Stimulated activated naive CD8-positive, alpha-beta T cell treated with anti-CD3 and anti-CD28 coated beads, Interleukin-15, Interleukin-2, amounts not matched to agents 100 ng/mL and 50 ng/mL, for 24 hours (primary cell): Measurements from ENCODE around the gene SOWAHC.
A peak's percentile ranks its signal among the peaks of the same experiment; 100 is the strongest.
"Not testable (repeated sequence)": the region's sequence is repeated elsewhere in the genome, so short reads cannot be mapped to it uniquely, and the experiment has no call there.

Source experiments
- H3K27ac Mint-ChIP-seq: one replicate; pipeline ENCODE4 v1.8.0; 2021; ENCODE audit warnings: mild to moderate bottlenecking, mixed read lengths
- H3K27me3 Mint-ChIP-seq: one replicate; pipeline ENCODE4 v1.8.0; 2021; ENCODE audit warnings: mixed read lengths
- H3K36me3 Mint-ChIP-seq: one replicate; pipeline ENCODE4 v1.8.0; 2021; ENCODE audit warnings: low read depth, mixed read lengths
- H3K4me1 Mint-ChIP-seq: one replicate; pipeline ENCODE4 v1.8.0; 2021; ENCODE audit warnings: low read depth, mixed read lengths
- H3K4me3 Mint-ChIP-seq: one replicate; pipeline ENCODE4 v1.8.0; 2021; ENCODE audit warnings: mild to moderate bottlenecking, mixed read lengths
- H3K9me3 Mint-ChIP-seq: one replicate; pipeline ENCODE4 v1.8.0; 2021; ENCODE audit warnings: mixed read lengths

SOWAHC gene

DNA sequence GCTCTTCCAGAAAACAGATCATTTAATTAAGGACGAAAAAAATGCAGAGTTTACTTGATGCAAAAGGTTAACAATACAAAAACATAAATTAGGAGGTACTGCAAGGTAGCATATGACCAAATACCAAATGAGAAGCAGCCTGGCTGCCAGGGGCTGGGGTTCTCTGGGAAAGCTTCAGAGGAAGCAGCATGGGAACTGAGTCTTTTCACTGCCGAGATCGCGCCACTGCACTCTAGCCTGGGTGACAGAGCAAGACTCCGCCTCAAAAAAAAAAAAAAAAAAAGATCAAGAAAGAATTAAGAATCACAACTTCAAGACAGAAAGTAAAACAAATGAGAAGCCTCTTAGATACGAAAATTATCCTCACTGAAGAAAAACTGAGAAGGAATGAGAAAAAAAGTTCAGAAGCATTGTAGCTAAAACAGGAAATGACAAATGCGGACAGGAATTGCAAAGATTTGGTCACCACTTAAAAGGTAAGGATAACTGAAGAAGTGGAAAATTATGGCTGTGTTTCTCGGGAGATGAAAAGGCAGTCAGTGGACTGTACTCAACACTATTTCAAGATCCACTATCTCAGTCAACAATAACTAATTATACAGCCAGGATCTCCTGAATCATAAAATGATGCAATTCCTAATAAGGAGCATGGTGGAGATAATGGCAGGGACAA, 4.7 kb upstream of the SOWAHC start:
- no peak overlapping the region for H3K27ac Mint-ChIP-seq
- peaks cover 14% of the 10 kb centered on the region for H3K4me1 Mint-ChIP-seq
- no peaks in the 10 kb centered on the region for H3K9me3 Mint-ChIP-seq
- H3K27me3 Mint-ChIP-seq: peaks cover 75% of the 10 kb centered on the region
- H3K4me3 Mint-ChIP-seq: peak overlapping the region; percentile 32
- H3K36me3 Mint-ChIP-seq: no peaks in the 10 kb centered on the region

- peaks cover 73% of the 10 kb centered on the region for H3K27me3 Mint-ChIP-seq
- H3K4me1 Mint-ChIP-seq: peaks cover 14% of the 10 kb centered on the region
- H3K27ac Mint-ChIP-seq: no peak overlapping the region
- no peak overlapping the region for H3K4me3 Mint-ChIP-seq
- H3K36me3 Mint-ChIP-seq: no peaks in the 10 kb centered on the region
- no peaks in the 10 kb centered on the region for H3K9me3 Mint-ChIP-seq
Observed at GRCh38 chr2:109611467-109612095, 2.6 kb upstream of the SOWAHC start.

DNA sequence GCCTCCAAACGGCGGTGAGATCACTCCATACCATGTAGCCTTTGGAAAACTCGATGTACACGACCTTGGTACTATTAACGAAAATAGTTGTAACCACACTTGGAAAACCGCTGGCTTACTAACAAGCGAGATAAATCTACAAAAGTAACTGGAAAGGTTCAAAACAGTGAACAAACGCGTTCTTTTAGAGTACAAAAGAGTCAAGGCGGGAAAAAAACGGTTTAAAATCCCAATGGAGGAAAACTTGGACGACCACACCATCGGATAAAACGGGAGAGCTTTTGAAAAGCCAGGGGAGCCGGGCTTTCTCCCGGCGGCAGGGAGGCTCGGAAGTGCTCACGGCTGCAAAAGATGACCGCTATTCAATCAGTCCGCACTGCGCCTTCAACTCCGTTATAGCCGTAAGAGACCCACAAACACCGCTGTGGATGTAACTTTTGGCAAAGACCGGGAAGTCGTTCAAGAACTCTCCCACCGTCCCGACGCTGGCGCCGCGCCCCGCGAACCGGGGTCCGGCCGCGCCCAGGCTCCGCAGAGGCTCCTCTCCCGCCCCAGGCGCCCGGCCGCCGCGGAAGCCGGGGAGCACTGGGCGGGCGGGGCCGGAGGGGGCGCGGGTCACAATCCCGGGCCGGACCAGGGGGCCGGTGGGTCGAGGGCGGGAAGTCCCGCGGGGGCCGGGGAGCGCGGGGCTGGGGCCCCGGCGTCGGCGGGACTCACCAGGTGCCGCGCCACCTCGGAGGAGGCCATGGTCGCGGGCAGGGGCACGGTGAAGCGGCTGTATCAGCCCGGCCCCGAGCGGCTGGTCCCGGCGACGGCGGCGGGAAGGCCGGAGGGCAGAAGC, 863 bp upstream of the SOWAHC start:
- Mint-ChIP-seq H3K9me3 (no peaks in the 10 kb centered on the region), H3K36me3 (no peaks in the 10 kb centered on the region), H3K4me1 (peaks cover 14% of the 10 kb centered on the region), H3K27me3 (peaks cover 75% of the 10 kb centered on the region), H3K27ac (no peak overlapping the region), H3K4me3 (peak overlapping the region; percentile 84)

DNA sequence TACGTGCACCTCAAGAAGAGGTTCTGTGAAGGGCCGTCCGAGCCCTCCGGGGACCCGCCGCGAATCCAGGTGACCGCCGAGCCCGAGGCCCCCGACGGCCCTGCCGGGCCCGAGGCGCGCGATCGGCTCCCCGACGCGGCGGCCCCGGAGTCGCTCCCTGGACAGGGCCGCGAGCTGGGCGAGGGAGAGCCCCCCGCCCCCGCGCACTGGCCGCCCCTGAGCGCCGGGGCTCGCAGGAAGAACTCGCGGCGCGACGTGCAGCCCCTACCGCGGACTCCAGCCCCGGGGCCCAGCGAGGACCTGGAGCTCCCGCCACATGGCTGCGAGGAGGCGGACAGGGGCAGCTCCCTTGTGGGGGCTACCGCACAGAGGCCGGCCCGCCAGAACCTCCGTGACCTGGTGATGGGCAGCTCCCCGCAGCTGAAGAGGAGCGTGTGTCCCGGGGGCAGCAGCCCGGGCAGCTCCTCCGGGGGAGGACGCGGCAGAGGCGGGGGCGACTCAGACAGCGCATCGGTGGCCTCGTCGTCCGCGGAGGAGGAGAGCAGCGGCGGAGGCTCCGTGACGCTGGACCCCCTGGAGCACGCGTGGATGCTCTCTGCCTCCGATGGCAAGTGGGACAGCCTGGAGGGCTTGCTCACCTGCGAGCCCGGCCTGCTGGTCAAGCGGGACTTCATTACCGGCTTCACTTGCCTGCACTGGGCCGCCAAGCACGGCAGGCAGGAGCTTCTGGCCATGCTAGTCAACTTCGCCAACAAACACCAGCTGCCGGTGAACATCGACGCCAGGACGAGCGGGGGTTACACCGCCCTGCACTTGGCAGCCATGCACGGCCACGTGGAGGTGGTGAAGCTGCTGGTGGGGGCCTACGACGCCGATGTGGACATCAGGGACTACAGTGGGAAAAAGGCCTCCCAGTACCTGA, 812 bp downstream of the SOWAHC start:
- Mint-ChIP-seq H3K36me3 (no peaks in the 10 kb centered on the region), H3K4me3 (no peak overlapping the region), H3K4me1 (peaks cover 8% of the 10 kb centered on the region), H3K27ac (no peak overlapping the region), H3K9me3 (no peaks in the 10 kb centered on the region), H3K27me3 (peaks cover 77% of the 10 kb centered on the region)

GRCh38 chr2:109615637-109616144, 1.5 kb downstream of the SOWAHC start:
- no peak overlapping the region for H3K27ac Mint-ChIP-seq
- no peaks in the 10 kb centered on the region for H3K9me3 Mint-ChIP-seq
- H3K27me3 Mint-ChIP-seq: peaks cover 73% of the 10 kb centered on the region
- H3K36me3 Mint-ChIP-seq: no peaks in the 10 kb centered on the region
- H3K4me1 Mint-ChIP-seq: peaks cover 8% of the 10 kb centered on the region
- peak overlapping the region; percentile 55 for H3K4me3 Mint-ChIP-seq

DNA sequence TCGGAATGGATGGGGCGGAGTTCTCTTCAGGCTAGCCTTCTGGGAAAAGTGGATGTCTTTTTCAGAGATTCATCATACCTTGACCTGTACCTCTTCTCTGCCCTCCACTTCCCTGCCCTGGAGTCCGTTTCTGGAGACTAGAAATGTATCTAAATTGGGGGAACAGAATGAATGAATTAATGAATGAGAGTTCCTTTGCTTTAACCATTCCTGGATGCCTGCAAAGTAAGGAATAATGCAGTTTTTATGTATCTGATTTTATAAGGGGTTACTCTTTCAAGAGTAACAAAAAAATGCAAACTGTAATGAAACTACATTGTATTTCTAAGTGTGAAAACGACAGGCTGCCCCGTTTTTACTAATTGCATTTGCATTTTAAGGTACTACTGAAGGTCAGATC, 2.0 kb downstream of the SOWAHC start:
- H3K9me3 Mint-ChIP-seq: no peaks in the 10 kb centered on the region
- H3K4me1 Mint-ChIP-seq: peaks cover 8% of the 10 kb centered on the region
- peaks cover 68% of the 10 kb centered on the region for H3K27me3 Mint-ChIP-seq
- no peaks in the 10 kb centered on the region for H3K36me3 Mint-ChIP-seq
- H3K27ac Mint-ChIP-seq: no peak overlapping the region
- no peak overlapping the region for H3K4me3 Mint-ChIP-seq

DNA sequence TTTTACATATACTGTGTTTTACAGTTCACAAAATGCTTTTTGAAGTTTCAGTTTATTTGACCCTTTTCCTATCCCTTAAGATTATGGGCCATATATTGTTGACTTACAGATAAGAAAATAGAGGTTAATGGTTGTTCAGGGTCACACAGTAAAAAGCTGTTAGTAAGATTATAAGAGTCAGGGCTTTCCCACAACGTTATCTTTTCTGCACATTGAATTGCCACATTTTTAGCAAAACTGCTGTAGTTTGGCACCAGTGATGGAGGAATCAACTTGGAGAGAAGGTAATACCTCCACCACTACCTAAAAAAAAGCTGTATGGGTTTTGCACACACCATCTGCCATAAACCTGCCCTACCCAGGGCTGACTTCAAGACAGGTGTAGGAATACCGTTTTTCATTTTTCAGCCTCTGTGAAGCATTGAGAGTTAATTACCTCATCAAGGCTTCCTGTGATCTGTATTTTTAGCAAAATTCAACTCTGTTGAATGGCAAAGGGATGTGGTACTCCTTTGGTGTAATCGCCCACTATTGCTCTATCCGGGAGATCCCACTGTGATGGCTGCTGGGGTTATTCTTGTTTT, 5.0 kb downstream of the SOWAHC start:
- Mint-ChIP-seq H3K4me3 (no peak overlapping the region), H3K27me3 (peaks cover 61% of the 10 kb centered on the region), H3K36me3 (no peaks in the 10 kb centered on the region), H3K4me1 (no peaks in the 10 kb centered on the region), H3K27ac (no peak overlapping the region), H3K9me3 (no peaks in the 10 kb centered on the region)

DNA sequence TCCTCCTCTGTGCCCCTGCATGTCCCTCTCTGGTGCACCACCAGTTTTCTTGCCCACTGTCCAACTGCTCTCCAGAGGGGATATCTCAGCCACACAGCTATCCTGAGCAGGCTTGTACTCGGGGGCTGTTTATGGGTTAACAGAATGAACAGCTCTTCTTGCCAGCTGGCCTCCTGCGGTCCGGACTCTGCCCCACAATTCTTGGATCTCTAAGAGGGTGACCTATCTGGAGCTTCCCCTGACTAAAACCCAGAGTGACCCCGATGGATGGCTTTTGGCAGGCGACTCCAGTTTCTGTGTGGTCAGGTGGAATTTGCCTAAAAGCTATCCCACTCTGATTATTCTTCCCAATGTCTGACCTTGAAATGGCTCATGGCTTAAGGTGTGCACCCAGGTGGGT, 9.1 kb downstream of the SOWAHC start:
- no peaks in the 10 kb centered on the region for H3K4me1 Mint-ChIP-seq
- H3K4me3 Mint-ChIP-seq: no peak overlapping the region
- H3K36me3 Mint-ChIP-seq: no peaks in the 10 kb centered on the region
- peaks cover 42% of the 10 kb centered on the region for H3K27me3 Mint-ChIP-seq
- H3K27ac Mint-ChIP-seq: no peak overlapping the region
- no peaks in the 10 kb centered on the region for H3K9me3 Mint-ChIP-seq

DNA sequence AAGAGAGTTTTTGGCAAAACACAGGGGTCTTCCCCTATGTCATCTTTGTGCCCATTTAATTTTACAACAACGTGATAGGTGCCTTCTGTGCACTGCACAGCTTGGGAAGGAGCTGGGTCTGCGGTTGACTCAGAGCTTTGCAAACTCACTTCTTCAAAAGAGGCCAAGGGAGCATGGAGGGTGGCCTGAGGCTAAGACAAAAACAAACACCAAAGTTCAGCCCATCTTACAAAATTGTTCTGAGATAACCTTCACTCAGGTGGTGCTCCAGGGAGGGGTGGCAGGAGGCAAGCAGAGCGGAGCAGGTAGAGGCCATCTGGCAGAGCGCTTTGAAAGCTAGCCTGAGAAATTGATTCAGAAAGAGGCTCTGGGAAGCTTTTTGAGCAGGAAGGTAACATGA, 9.8 kb downstream of the SOWAHC start:
- Mint-ChIP-seq H3K9me3 (no peaks in the 10 kb centered on the region), H3K27me3 (peaks cover 36% of the 10 kb centered on the region), H3K27ac (no peak overlapping the region), H3K36me3 (no peaks in the 10 kb centered on the region), H3K4me3 (no peak overlapping the region), H3K4me1 (no peaks in the 10 kb centered on the region)

DNA sequence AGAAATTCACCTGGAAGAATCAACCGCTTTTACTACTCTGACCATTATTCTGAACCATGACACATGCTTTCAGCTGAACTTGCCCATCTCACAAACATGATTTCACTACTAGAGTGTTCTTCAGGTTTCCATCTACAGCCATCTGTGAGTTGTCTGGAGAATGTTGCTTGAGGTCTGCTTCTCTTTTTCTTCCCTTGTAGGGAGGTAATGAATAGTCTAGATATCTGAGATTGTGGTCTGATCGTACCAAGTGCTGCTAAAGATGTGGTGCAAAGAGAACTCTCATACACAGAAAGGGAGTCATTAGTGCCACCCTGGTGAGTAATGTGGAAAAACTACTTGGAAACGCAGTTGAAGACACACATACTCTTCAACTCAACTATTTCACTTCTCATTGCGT, 10.2 kb downstream of the SOWAHC start:
- Mint-ChIP-seq H3K4me3 (no peak overlapping the region), H3K27ac (no peak overlapping the region), H3K9me3 (no peaks in the 10 kb centered on the region), H3K27me3 (peaks cover 32% of the 10 kb centered on the region), H3K36me3 (no peaks in the 10 kb centered on the region), H3K4me1 (no peaks in the 10 kb centered on the region)

- not testable (repeated sequence) for H3K9me3 Mint-ChIP-seq, H3K27ac Mint-ChIP-seq, H3K4me1 Mint-ChIP-seq, H3K4me3 Mint-ChIP-seq, H3K36me3 Mint-ChIP-seq
- peaks cover 18% of the 10 kb centered on the region for H3K27me3 Mint-ChIP-seq
Observed at GRCh38 chr2:109628321-109628720, 14.2 kb downstream of the SOWAHC start.

DNA sequence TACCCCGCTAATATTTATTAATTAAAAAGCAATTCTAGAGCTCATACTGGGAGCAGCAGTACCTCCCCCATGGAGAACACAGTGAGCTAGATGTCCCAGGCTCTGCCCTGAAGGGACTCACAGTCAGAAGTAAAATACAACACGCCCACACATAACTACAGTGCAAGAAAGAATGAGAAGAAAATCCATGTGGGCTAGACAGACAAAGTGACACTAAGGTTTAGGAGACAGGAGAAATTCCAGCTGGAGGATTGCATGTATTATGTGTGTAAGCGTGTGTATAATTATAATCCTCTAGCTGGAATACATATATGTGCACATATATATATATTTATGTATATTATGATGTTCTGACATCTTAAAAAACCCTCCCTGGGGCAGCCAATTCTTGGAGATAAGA, 15.7 kb downstream of the SOWAHC start:
- Mint-ChIP-seq H3K27ac (no peak overlapping the region), H3K4me3 (no peak overlapping the region), H3K36me3 (no peaks in the 10 kb centered on the region), H3K9me3 (no peaks in the 10 kb centered on the region), H3K27me3 (peaks cover 13% of the 10 kb centered on the region), H3K4me1 (no peaks in the 10 kb centered on the region)

DNA sequence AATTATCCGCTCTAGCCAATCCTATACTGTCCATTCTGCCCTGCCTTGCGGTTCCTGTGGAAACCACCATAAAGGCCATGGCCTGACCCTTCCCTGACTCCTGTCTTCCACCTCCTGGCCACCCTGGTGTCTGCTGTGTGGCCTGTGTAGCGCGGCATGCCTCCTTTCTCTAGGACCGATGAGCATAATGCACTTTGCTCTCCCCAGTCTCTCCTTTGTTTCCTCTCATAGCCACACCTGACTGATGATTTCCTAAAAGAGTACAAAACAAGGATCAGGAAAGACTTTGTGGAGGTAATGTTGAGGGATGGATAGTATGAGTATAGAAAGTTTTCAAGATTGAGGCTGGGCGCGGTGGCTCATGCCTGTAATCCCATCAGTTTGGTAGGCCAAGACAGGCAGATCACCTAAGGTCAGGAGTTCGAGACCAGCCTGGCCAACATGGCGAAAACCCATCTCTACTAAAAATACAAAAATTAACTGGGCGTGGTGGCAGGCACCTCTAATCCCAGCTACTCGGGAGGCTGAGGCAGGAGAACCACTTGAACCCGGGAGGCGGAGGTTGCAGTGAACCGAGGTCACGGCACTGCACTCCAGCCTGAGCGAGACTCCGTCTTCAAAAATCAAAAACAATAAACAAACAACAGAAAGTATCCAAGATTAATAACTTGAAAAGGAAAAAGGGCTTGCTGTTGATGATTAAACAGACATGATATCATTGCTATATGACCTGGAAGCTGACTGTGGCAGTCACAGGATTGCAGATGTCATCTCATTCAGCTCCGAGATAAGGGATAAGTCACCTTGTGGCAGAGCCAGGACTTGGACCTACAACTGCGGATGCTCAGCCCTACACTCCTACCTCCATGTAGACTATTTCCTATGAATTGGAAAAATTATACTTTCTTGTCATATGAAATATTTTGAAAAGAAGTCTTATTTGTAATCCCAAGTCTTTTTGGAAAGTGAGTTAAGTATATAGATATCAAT, 16.6 kb downstream of the SOWAHC start:
- Mint-ChIP-seq H3K9me3 (no peaks in the 10 kb centered on the region), H3K27me3 (peaks cover 11% of the 10 kb centered on the region), H3K36me3 (no peaks in the 10 kb centered on the region), H3K4me3 (no peak overlapping the region), H3K27ac (no peak overlapping the region), H3K4me1 (no peaks in the 10 kb centered on the region)
